ENCODE data around the gene HELQ. TPM values are rescaled to one million over a fixed set of nuclear protein-coding genes. Genes with fewer than 3 reads are reported as not detected.

The HELQ gene
- total and polyA plus RNA-seq, 9 of the 15 experiments (the other 6 are each of a cell fraction or from before 2014, with no cell fraction given) = 3.5 to 15.2 (median 11.9) TPM

DNA sequence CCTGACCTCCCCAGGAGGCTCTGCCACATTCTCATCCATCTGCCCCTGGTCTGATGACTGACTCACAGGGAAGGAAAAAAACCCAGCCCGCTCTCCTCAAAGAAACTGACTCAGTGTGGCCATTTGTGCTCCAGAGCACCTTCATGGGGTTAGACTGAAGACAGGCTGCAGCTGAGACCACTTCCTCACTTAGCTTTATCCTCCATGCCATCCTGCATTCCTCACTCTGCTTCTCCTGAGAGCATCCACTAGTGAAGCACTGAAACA, 85.0 kb downstream of the HELQ start:
- in situ Hi-C loops (cut with MboI) (no loop called here), intact Hi-C loops (cut with micrococcal nuclease) (no loop called here)
- H3K9me1 ChIP-seq (ENCODE audit: control insufficient read depth, insufficient read depth, low read length) = no peaks in the 10 kb centered on the region
- H3K4me3 ChIP-seq = no peak overlapping the region
- no peaks in the 10 kb centered on the region for H3K36me3 ChIP-seq (ENCODE audit: control insufficient read depth, insufficient read depth, low read length)
- no peaks in the 10 kb centered on the region for H3K9me3 ChIP-seq (replicated peaks; ENCODE audit: control insufficient read depth, insufficient read depth, low read depth, low read length)
- H3K27ac ChIP-seq (ENCODE audit: extremely low read depth, low read depth, low read length) = no peak overlapping the region
- no peak; the same call in 2 of the 3 replicates for ATAC-seq
- DNase-seq (ENCODE audit: extremely low read depth in 1 of 4, low spot score in 3 of 4) = no peak
- BruUV-seq (replicated peaks) = no TSS peak
- POLR2A ChIA-PET = interaction anchor here (0.8 kb wide), 1 partner anchor 65 kb away, joined by 3 read pairs; no protein-coding TSS in a partner anchor
- no peaks in the 10 kb centered on the region for H3K79me2 ChIP-seq (ENCODE audit: control insufficient read depth, insufficient read depth, low read length)
- no peak for FAIRE-seq
- CTCF ChIA-PET (ENCODE audit: low intra/inter-chr PET ratio) = no interaction called here
- no peak overlapping the region for H3K4me2 ChIP-seq (ENCODE audit: insufficient read depth, low read length)
- H3K9ac ChIP-seq (ENCODE audit: insufficient read depth in 1 of 2, low read depth in 2 of 2, low read length in 2 of 2) = no peak overlapping the region
- WGBS (ENCODE audit: insufficient coverage, low coverage, missing lambda C conversion rate) = 0% methylated on average over 1 of the region's 1 CpG
- H4K20me1 ChIP-seq (replicated peaks; ENCODE audit: control insufficient read depth, insufficient read depth, low read length) = no peaks in the 10 kb centered on the region; the same call in 1 of the 2 replicates
- peaks cover 0 to 12% of the 10 kb centered on the region in 2 experiments; a peak in 4 of 5 replicates for H3K27me3 ChIP-seq (ENCODE audit: control insufficient read depth in 2 of 2, insufficient read depth in 2 of 2, low read length in 2 of 2)
- no peaks in the 10 kb centered on the region; a peak in 1 of 5 replicates for H3K4me1 ChIP-seq (replicated peaks in 1 of 2; ENCODE audit: control insufficient read depth in 2 of 2, insufficient read depth in 2 of 2, low read length in 2 of 2)
- no peak overlapping the region for H2AFZ ChIP-seq (ENCODE audit: low read depth, low read length)
- TF ChIP-seq GTF2A2 (tag; IDR thresholded peaks at IDR 0.05) (no peak), ZNF717 (CRISPR knock-in tag; IDR thresholded peaks at IDR 0.05) (no peak), TCFL5 (CRISPR knock-in tag; conservative IDR thresholded peaks at IDR 0.05) (no peak), ELF4 (CRISPR knock-in tag; IDR thresholded peaks at IDR 0.05) (no peak), TAF15 (IDR thresholded peaks at IDR 0.05; ENCODE audit: low read depth, low read length) (no peak), CCAR2 (IDR thresholded peaks at IDR 0.05; ENCODE audit: low read depth, low read length) (no peak), POLR2AphosphoS5 (IDR thresholded peaks at IDR 0.05; ENCODE audit: control insufficient read depth, insufficient read depth, low read depth, low read length) (no peak), ZNF316 (IDR thresholded peaks at IDR 0.05) (no peak), PML (IDR thresholded peaks at IDR 0.05; ENCODE audit: low read length) (no peak), SMAD3 (CRISPR knock-in tag; conservative IDR thresholded peaks at IDR 0.05) (no peak), ILF3 (IDR thresholded peaks at IDR 0.05; ENCODE audit: borderline replicate concordance) (no peak), ZC3H8 (IDR thresholded peaks at IDR 0.05) (no peak), ZNF174 (CRISPR knock-in tag; IDR thresholded peaks at IDR 0.05) (no peak), RNF2 (IDR thresholded peaks at IDR 0.05) (no peak), STAG1 (CRISPR knock-in tag; IDR thresholded peaks at IDR 0.05; ENCODE audit: borderline replicate concordance) (no peak), RB1 (IDR thresholded peaks at IDR 0.05; ENCODE audit: low read depth) (no peak)
- TF ChIP-seq, protein P1, sequence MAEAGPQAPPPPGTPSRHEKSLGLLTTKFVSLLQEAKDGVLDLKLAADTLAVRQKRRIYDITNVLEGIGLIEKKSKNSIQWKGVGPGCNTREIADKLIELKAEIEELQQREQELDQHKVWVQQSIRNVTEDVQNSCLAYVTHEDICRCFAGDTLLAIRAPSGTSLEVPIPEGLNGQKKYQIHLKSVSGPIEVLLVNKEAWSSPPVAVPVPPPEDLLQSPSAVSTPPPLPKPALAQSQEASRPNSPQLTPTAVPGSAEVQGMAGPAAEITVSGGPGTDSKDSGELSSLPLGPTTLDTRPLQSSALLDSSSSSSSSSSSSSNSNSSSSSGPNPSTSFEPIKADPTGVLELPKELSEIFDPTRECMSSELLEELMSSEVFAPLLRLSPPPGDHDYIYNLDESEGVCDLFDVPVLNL (CRISPR knock-in tag; IDR thresholded peaks at IDR 0.05; ENCODE audit: low read depth) = no peak
- TF ChIP-seq, protein P2, sequence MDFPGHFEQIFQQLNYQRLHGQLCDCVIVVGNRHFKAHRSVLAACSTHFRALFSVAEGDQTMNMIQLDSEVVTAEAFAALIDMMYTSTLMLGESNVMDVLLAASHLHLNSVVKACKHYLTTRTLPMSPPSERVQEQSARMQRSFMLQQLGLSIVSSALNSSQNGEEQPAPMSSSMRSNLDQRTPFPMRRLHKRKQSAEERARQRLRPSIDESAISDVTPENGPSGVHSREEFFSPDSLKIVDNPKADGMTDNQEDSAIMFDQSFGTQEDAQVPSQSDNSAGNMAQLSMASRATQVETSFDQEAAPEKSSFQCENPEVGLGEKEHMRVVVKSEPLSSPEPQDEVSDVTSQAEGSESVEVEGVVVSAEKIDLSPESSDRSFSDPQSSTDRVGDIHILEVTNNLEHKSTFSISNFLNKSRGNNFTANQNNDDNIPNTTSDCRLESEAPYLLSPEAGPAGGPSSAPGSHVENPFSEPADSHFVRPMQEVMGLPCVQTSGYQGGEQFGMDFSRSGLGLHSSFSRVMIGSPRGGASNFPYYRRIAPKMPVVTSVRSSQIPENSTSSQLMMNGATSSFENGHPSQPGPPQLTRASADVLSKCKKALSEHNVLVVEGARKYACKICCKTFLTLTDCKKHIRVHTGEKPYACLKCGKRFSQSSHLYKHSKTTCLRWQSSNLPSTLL (IDR thresholded peaks at IDR 0.05) = no peak
- TF ChIP-seq, protein P3, sequence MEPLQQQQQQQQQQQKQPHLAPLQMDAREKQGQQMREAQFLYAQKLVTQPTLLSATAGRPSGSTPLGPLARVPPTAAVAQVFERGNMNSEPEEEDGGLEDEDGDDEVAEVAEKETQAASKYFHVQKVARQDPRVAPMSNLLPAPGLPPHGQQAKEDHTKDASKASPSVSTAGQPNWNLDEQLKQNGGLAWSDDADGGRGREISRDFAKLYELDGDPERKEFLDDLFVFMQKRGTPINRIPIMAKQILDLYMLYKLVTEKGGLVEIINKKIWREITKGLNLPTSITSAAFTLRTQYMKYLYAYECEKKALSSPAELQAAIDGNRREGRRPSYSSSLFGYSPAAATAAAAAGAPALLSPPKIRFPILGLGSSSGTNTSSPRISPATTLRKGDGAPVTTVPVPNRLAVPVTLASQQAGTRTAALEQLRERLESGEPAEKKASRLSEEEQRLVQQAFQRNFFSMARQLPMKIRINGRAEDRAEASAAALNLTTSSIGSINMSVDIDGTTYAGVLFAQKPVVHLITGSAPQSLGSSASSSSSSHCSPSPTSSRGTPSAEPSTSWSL (CRISPR knock-in tag; IDR thresholded peaks at IDR 0.05; ENCODE audit: borderline replicate concordance) = no peak

Measured in K562 (cell line).